SJSA1 (cell line): ENCODE measurements around the gene CNGA3. TPM values are rescaled to one million over a fixed set of nuclear protein-coding genes. Genes with fewer than 3 reads are reported as not detected.
"Not testable (repeated sequence)": the region's sequence is repeated elsewhere in the genome, so short reads cannot be mapped to it uniquely, and the experiment has no call there.

Source experiments
- DNase-seq, 2 experiments: peaks; one replicate each; pipeline ENCODE4 v3.0.0-alpha.2; 2015 to 2020; ENCODE audit warnings: low spot score in 2 of 2, low read depth in 1 of 2
- H3K27ac ChIP-seq: fragments of 250-450 bp; sonication (Bioruptor Pico); 2 replicates; pipeline ENCODE4 v1.5.1; 2020; ENCODE audit warnings: mild to moderate bottlenecking, moderate library complexity
- H3K27me3 ChIP-seq: fragments of 250-450 bp; sonication (Bioruptor Pico); replicated peaks from 2 replicates; pipeline ENCODE4 v1.5.1; 2020; ENCODE audit warnings: mild to moderate bottlenecking, moderate library complexity
- H3K36me3 ChIP-seq: fragments of 250-450 bp; sonication (Bioruptor Pico); 2 replicates; pipeline ENCODE4 v1.5.1; 2020; ENCODE audit warnings: mild to moderate bottlenecking
- H3K4me1 ChIP-seq: fragments of 250-450 bp; sonication (Bioruptor Pico); replicated peaks from 2 replicates; pipeline ENCODE4 v1.6.1; 2021; ENCODE audit warnings: mild to moderate bottlenecking
- H3K4me3 ChIP-seq: fragments of 250-450 bp; sonication (Bioruptor Pico); 2 replicates; pipeline ENCODE4 v1.5.1; 2020; ENCODE audit warnings: mild to moderate bottlenecking
- H3K9me3 ChIP-seq: fragments of 250-450 bp; sonication (Bioruptor Pico); replicated peaks from 2 replicates; pipeline ENCODE4 v1.5.1; 2020; ENCODE audit warnings: mild to moderate bottlenecking
- total RNA-seq: library from RNA; depleted of rRNA; stranded (reverse); fragments of >200 nt; shearing (Covaris generic); gene quantifications from 2 replicates; pipeline ENCODE4 v1.2.3, GENCODE V29; 2014

CNGA3 gene
- total RNA-seq, 1 experiment from 2014 or later: not detected

- Histone ChIP-seq H3K36me3 (no peaks in the 10 kb centered on the region), H3K4me3 (no peak overlapping the region), H3K27me3 (no peaks in the 10 kb centered on the region; the same call in 1 of the 2 replicates), H3K27ac (no peak overlapping the region), H3K4me1 (no peaks in the 10 kb centered on the region), H3K9me3 (0 out of 2 replicates have a peak, but pooled peaks cover 2% of the 10 kb centered on the region)
- DNase-seq: no peak
These were observed 34.3 kb upstream of the CNGA3 start for GRCh38 chr2:98311771-98312545.

GRCh38 chr2:98313492-98314250 lies 32.6 kb upstream of the CNGA3 start:
- Histone ChIP-seq H3K9me3 (peaks cover 2% of the 10 kb centered on the region; the same call in 1 of the 2 replicates), H3K27me3 (no peaks in the 10 kb centered on the region), H3K27ac (no peak overlapping the region), H3K4me3 (no peak overlapping the region), H3K4me1 (no peaks in the 10 kb centered on the region), H3K36me3 (no peaks in the 10 kb centered on the region)
- DNase-seq: no peak

GRCh38 chr2:98314251-98314650 lies 32.0 kb upstream of the CNGA3 start:
- DNase-seq: no peak
- Histone ChIP-seq H3K4me3 (no peak overlapping the region), H3K4me1 (no peaks in the 10 kb centered on the region), H3K27me3 (no peaks in the 10 kb centered on the region), H3K9me3 (peaks cover 2% of the 10 kb centered on the region; the same call in 1 of the 2 replicates), H3K36me3 (no peaks in the 10 kb centered on the region), H3K27ac (no peak overlapping the region)

GRCh38 chr2:98315957-98316356 lies 30.3 kb upstream of the CNGA3 start:
- H3K36me3 ChIP-seq: no peaks in the 10 kb centered on the region
- no peak overlapping the region for H3K27ac ChIP-seq
- H3K4me3 ChIP-seq: no peak overlapping the region
- DNase-seq: no peak
- no peaks in the 10 kb centered on the region for H3K27me3 ChIP-seq
- H3K9me3 ChIP-seq: peaks cover 9% of the 10 kb centered on the region; the same call in 1 of the 2 replicates
- no peaks in the 10 kb centered on the region for H3K4me1 ChIP-seq

- Histone ChIP-seq H3K27me3 (no peaks in the 10 kb centered on the region), H3K27ac (no peak overlapping the region), H3K36me3 (no peaks in the 10 kb centered on the region), H3K4me1 (no peaks in the 10 kb centered on the region), H3K9me3 (peaks cover 10% of the 10 kb centered on the region; the same call in 1 of the 2 replicates), H3K4me3 (no peak overlapping the region)
- no peak for DNase-seq
These were observed 29.0 kb upstream of the CNGA3 start for GRCh38 chr2:98317214-98317613.

- not testable (repeated sequence) for H3K27ac ChIP-seq, H3K9me3 ChIP-seq, H3K4me1 ChIP-seq, H3K36me3 ChIP-seq, DNase-seq, H3K4me3 ChIP-seq, H3K27me3 ChIP-seq
These were observed 26.1 kb upstream of the CNGA3 start for GRCh38 chr2:98320171-98320570.

GRCh38 chr2:98324181-98324580 lies 22.1 kb upstream of the CNGA3 start:
- Histone ChIP-seq H3K4me1 (no peaks in the 10 kb centered on the region), H3K4me3 (no peak overlapping the region), H3K27me3 (no peaks in the 10 kb centered on the region), H3K36me3 (no peaks in the 10 kb centered on the region), H3K9me3 (0 out of 2 replicates have a peak, but pooled peaks cover 8% of the 10 kb centered on the region), H3K27ac (no peak overlapping the region)
- no peak for DNase-seq

GRCh38 chr2:98327776-98328175 lies 18.5 kb upstream of the CNGA3 start:
- no peak for DNase-seq
- Histone ChIP-seq H3K36me3 (no peaks in the 10 kb centered on the region), H3K4me1 (no peaks in the 10 kb centered on the region), H3K27ac (no peak overlapping the region), H3K27me3 (no peaks in the 10 kb centered on the region), H3K9me3 (no peaks in the 10 kb centered on the region), H3K4me3 (no peak overlapping the region)

GRCh38 chr2:98329549-98329948 lies 16.7 kb upstream of the CNGA3 start:
- Histone ChIP-seq H3K27ac (no peak overlapping the region), H3K4me1 (peaks cover 8% of the 10 kb centered on the region), H3K27me3 (no peaks in the 10 kb centered on the region), H3K36me3 (no peaks in the 10 kb centered on the region), H3K9me3 (no peaks in the 10 kb centered on the region), H3K4me3 (no peak overlapping the region)
- no peak for DNase-seq

GRCh38 chr2:98332989-98333388 lies 13.3 kb upstream of the CNGA3 start:
- Histone ChIP-seq H3K27me3 (no peaks in the 10 kb centered on the region), H3K4me1 (peaks cover 17% of the 10 kb centered on the region), H3K4me3 (no peak overlapping the region), H3K27ac (no peak overlapping the region), H3K9me3 (no peaks in the 10 kb centered on the region), H3K36me3 (no peaks in the 10 kb centered on the region)
- DNase-seq: no peak

GRCh38 chr2:98333922-98334321 lies 12.3 kb upstream of the CNGA3 start:
- no peak for DNase-seq
- Histone ChIP-seq H3K27me3 (no peaks in the 10 kb centered on the region), H3K27ac (peak overlapping the region; percentile 69), H3K9me3 (no peaks in the 10 kb centered on the region), H3K36me3 (no peaks in the 10 kb centered on the region), H3K4me3 (no peak overlapping the region), H3K4me1 (peaks cover 17% of the 10 kb centered on the region)

- Histone ChIP-seq H3K27ac (peak overlapping the region; percentile 70), H3K27me3 (no peaks in the 10 kb centered on the region), H3K4me3 (no peak overlapping the region), H3K4me1 (peaks cover 17% of the 10 kb centered on the region), H3K9me3 (no peaks in the 10 kb centered on the region), H3K36me3 (no peaks in the 10 kb centered on the region)
- peak; percentile 72 to 80 for DNase-seq
These were observed 11.7 kb upstream of the CNGA3 start for GRCh38 chr2:98334439-98335078.

- H3K4me3 ChIP-seq: no peak overlapping the region
- no peaks in the 10 kb centered on the region for H3K27me3 ChIP-seq
- H3K27ac ChIP-seq: peak overlapping the region; percentile 70
- peaks cover 17% of the 10 kb centered on the region for H3K4me1 ChIP-seq
- no peaks in the 10 kb centered on the region for H3K36me3 ChIP-seq
- DNase-seq: no peak
- H3K9me3 ChIP-seq: no peaks in the 10 kb centered on the region
These were observed 11.0 kb upstream of the CNGA3 start for GRCh38 chr2:98335271-98335670.

GRCh38 chr2:98341241-98341640 lies 5.0 kb upstream of the CNGA3 start:
- H3K9me3 ChIP-seq: no peaks in the 10 kb centered on the region
- no peak overlapping the region for H3K27ac ChIP-seq
- DNase-seq: no peak
- H3K36me3 ChIP-seq: no peaks in the 10 kb centered on the region
- H3K4me1 ChIP-seq: no peaks in the 10 kb centered on the region
- no peak overlapping the region for H3K4me3 ChIP-seq
- H3K27me3 ChIP-seq: peaks cover 22% of the 10 kb centered on the region
